Measurements from ENCODE around the gene LETM1. TPM values are rescaled to one million over a fixed set of nuclear protein-coding genes. Genes with fewer than 3 reads are reported as not detected.

LETM1 gene
- total and polyA plus RNA-seq, 5 experiments from 2014 or later = 10.8 to 41.9 (median 12.9) TPM

Other genes with a start within 250 kb of the LETM1 start
- 1 to 10 TPM; 1.1 to 1.3 TPM for gene FAM53A, start 171.8 kb downstream of the LETM1 start, total RNA-seq
- 1 to 10 TPM in 2 of 3 donors, under 1 TPM in 1; 0.64 to 1.7 (median 1.2) TPM for gene FAM53A, start 171.8 kb downstream of the LETM1 start, polyA plus RNA-seq
- gene SLBP, start 143.8 kb downstream of the LETM1 start, total RNA-seq = 10 to 100 TPM; 32.5 to 33.9 TPM
- 10 to 100 TPM; 42.6 to 49.3 (median 46.6) TPM for gene SLBP, start 143.8 kb downstream of the LETM1 start, polyA plus RNA-seq
- 10 to 100 TPM; 34.0 to 35.2 TPM for gene TMEM129, start 134.8 kb downstream of the LETM1 start, total RNA-seq
- gene TMEM129, start 134.8 kb downstream of the LETM1 start, polyA plus RNA-seq = 10 to 100 TPM; 26.9 to 41.7 (median 28.4) TPM
- gene TACC3, start 134.6 kb downstream of the LETM1 start, total RNA-seq = 100 to 1,000 TPM; 145 to 150 TPM
- 10 to 100 TPM; 38.7 to 91.6 (median 61.2) TPM for gene TACC3, start 134.6 kb downstream of the LETM1 start, polyA plus RNA-seq
- not detected for gene FGFR3, start 62.9 kb downstream of the LETM1 start, total RNA-seq
- gene FGFR3, start 62.9 kb downstream of the LETM1 start, polyA plus RNA-seq = under 1 TPM in 1 of 3 donors, not detected in 2; 0.19 TPM
- gene NSD2, start 15.2 kb upstream of the LETM1 start, total RNA-seq = 10 to 100 TPM; 33.3 to 37.4 TPM
- gene NSD2, start 15.2 kb upstream of the LETM1 start, polyA plus RNA-seq = 1 to 10 TPM; 3.8 to 5.4 (median 3.9) TPM
- gene NELFA, start 152.8 kb upstream of the LETM1 start, total RNA-seq = 10 to 100 TPM; 46.1 to 47.9 TPM
- gene NELFA, start 152.8 kb upstream of the LETM1 start, polyA plus RNA-seq = 10 to 100 TPM; 20.1 to 37.8 (median 27.7) TPM
- gene NAT8L, start 203.2 kb upstream of the LETM1 start, total RNA-seq = under 1 TPM in 1 of 2 experiments, not detected in 1; 0.05 TPM
- gene NAT8L, start 203.2 kb upstream of the LETM1 start, polyA plus RNA-seq = not detected